BJ (cell line): ENCODE data around the gene MESP2. TPM values are rescaled to one million over a fixed set of nuclear protein-coding genes. Genes with fewer than 3 reads are reported as not detected.

Experiments
- CTCF ChIA-PET: fragments of 350-600 bp; formaldehyde crosslinking; extraction: SDS; loops from one replicate; lab custom pipeline; 2021; ENCODE audit warnings: antibody characterized with exemption, inconsistent platforms; lab: Yijun Ruan, JAX
- POLR2A ChIA-PET: fragments of 300-600 bp; sonication (Branson Sonifier 250); formaldehyde crosslinking; extraction: SDS; loops from one replicate; lab custom pipeline; 2021; ENCODE audit warnings: antibody characterized with exemption; lab: Charles Lee
- DNase-seq: peaks from one replicate; pipeline ENCODE4 v3.0.0-alpha.2; 2011; ENCODE audit warnings: low read depth
- H3K27me3 ChIP-seq: 2 replicates; pipeline ENCODE4 v1.6.0; 2011; ENCODE audit warnings: low read length; ENCODE audit not compliant: control insufficient read depth, insufficient read depth
- H3K36me3 ChIP-seq: 2 replicates; pipeline ENCODE4 v1.5.1; 2011; ENCODE audit warnings: low read length; ENCODE audit not compliant: control insufficient read depth, insufficient read depth
- H3K4me3 ChIP-seq: 2 replicates; pipeline ENCODE4 v1.5.1; 2011; ENCODE audit warnings: low read depth, mild to moderate bottlenecking, control low read depth, low read length
- polyA plus RNA-seq: library from polyadenylated mRNA; depleted of rRNA; stranded (reverse); fragments of >200 nt; gene quantifications from 2 replicates; pipeline ENCODE4 v1.2.3, GENCODE V29; 2011; rRNA removed
- TF ChIP-seq, protein P1 (sequence below): IDR thresholded peaks from 2 replicates; pipeline ENCODE4 v1.5.1; 2011; ENCODE audit warnings: low read depth, mild to moderate bottlenecking, control low read depth, inconsistent platforms, low read length, moderate library complexity; ENCODE audit not compliant: insufficient read depth

The MESP2 gene
- polyA plus RNA-seq, 1 experiment, result 0.39 TPM

DNA sequence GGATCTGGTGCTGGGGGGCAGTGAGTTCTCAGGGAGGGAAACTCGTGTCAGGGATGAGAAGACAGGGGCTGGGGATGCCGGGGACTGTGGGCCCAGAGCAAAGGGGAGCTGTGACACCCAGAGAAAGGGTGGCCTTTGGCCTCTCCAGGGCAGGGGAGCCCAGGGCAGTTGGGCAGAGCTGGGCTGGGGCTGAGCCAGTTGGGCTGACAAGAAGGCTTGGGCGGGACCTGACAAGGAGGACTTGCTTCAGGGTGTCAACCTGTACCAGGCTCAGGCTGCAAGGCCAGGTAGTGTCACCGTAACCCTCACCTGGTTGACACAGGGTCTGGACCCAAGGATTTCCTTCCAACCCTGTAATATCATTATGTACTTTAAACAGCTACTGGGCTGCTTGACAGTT is 51.7 kb downstream of the MESP2 start:
- ChIA-PET POLR2A (no interaction called here), CTCF (interaction anchor here (1.4 to 1.6 kb wide), 3 partner anchors 9 to 68 kb away, joined by 3 to 5 read pairs (median 4); no protein-coding TSS in a partner anchor)
- no peak for DNase-seq
- Histone ChIP-seq H3K36me3 (no peaks in the 10 kb centered on the region), H3K4me3 (no peak overlapping the region), H3K27me3 (no peaks in the 10 kb centered on the region)
- TF ChIP-seq, protein P1, sequence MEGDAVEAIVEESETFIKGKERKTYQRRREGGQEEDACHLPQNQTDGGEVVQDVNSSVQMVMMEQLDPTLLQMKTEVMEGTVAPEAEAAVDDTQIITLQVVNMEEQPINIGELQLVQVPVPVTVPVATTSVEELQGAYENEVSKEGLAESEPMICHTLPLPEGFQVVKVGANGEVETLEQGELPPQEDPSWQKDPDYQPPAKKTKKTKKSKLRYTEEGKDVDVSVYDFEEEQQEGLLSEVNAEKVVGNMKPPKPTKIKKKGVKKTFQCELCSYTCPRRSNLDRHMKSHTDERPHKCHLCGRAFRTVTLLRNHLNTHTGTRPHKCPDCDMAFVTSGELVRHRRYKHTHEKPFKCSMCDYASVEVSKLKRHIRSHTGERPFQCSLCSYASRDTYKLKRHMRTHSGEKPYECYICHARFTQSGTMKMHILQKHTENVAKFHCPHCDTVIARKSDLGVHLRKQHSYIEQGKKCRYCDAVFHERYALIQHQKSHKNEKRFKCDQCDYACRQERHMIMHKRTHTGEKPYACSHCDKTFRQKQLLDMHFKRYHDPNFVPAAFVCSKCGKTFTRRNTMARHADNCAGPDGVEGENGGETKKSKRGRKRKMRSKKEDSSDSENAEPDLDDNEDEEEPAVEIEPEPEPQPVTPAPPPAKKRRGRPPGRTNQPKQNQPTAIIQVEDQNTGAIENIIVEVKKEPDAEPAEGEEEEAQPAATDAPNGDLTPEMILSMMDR, result no peak

Other genes with a start within 250 kb of the MESP2 start
- 1.5 and 2.4 TPM in 2 replicates for gene TICRR, start 200.9 kb upstream of the MESP2 start, polyA plus RNA-seq
- 5.4 and 7.5 TPM in 2 replicates for gene KIF7, start 120.9 kb upstream of the MESP2 start, polyA plus RNA-seq
- 0.06 and 0.07 TPM in 2 replicates for gene PLIN1, start 97.0 kb upstream of the MESP2 start, polyA plus RNA-seq
- gene PEX11A, start 85.6 kb upstream of the MESP2 start, polyA plus RNA-seq, result 8.5 and 8.9 TPM in 2 replicates
- gene WDR93, start 85.5 kb upstream of the MESP2 start, polyA plus RNA-seq, result 0.15 and 0.17 TPM in 2 replicates
- gene MESP1, start 25.1 kb upstream of the MESP2 start, polyA plus RNA-seq, result 0.20 and 0.49 TPM in 2 replicates
- gene ANPEP, start 38.5 kb downstream of the MESP2 start, polyA plus RNA-seq, result 122 and 187 TPM in 2 replicates
- 23.5 and 37.2 TPM in 2 replicates for gene AP3S2, start 117.7 kb downstream of the MESP2 start, polyA plus RNA-seq
- gene ARPIN, start 136.6 kb downstream of the MESP2 start, polyA plus RNA-seq, result 10.0 and 11.2 TPM in 2 replicates
- 2.0 and 2.1 TPM in 2 replicates for gene ZNF710, start 225.0 kb downstream of the MESP2 start, polyA plus RNA-seq